ENCODE results near the gene CYBC1. TPM values are rescaled to one million over a fixed set of nuclear protein-coding genes. Genes with fewer than 3 reads are reported as not detected.

CYBC1 gene
- total RNA-seq, 4 donors from 2014 or later = 79.2 to 103 (median 88.0) TPM

GRCh38 chr17:82474223-82475010 is 23.9 kb upstream of the CYBC1 start:
- Histone ChIP-seq H3K36me3 (peaks cover 0 to 91% (median 0%) of the 10 kb centered on the region in 3 donors), H3K4me1 (no peaks in the 10 kb centered on the region), H3K4me3 (no peak overlapping the region), H3K9me3 (no peaks in the 10 kb centered on the region), H3K27me3 (no peaks in the 10 kb centered on the region), H3K27ac (no peak overlapping the region)
- TF ChIP-seq CTCF (IDR thresholded peaks at IDR 0.05) = no peak
- TF ChIP-seq POLR2A (IDR thresholded peaks at IDR 0.05) = no peak
- no peak for DNase-seq

GRCh38 chr17:82470065-82470464 is 19.5 kb upstream of the CYBC1 start:
- TF ChIP-seq CTCF (IDR thresholded peaks at IDR 0.05) (no peak), POLR2A (IDR thresholded peaks at IDR 0.05) (no peak)

GRCh38 chr17:82468692-82469091 is 18.1 kb upstream of the CYBC1 start:
- DNase-seq = no peak
- Histone ChIP-seq H3K4me1 (no peaks in the 10 kb centered on the region), H3K27me3 (no peaks in the 10 kb centered on the region), H3K4me3 (no peak overlapping the region), H3K36me3 (peaks cover 0 to 86% (median 0%) of the 10 kb centered on the region in 3 donors), H3K27ac (no peak overlapping the region), H3K9me3 (no peaks in the 10 kb centered on the region)
- no peak for TF ChIP-seq POLR2A (IDR thresholded peaks at IDR 0.05)
- TF ChIP-seq CTCF (IDR thresholded peaks at IDR 0.05) = no peak

More at GRCh38 chr17:82470065-82470464, 19.5 kb upstream of the CYBC1 start:
- Histone ChIP-seq H3K36me3 (peaks cover 0 to 86% (median 0%) of the 10 kb centered on the region in 3 donors), H3K4me1 (no peaks in the 10 kb centered on the region), H3K4me3 (no peak overlapping the region), H3K27me3 (no peaks in the 10 kb centered on the region), H3K27ac (no peak overlapping the region), H3K9me3 (no peaks in the 10 kb centered on the region)
- no peak for DNase-seq

- H3K27ac ChIP-seq = no peak overlapping the region
- H3K4me3 ChIP-seq = no peak overlapping the region
- DNase-seq = no peak
- no peaks in the 10 kb centered on the region for H3K4me1 ChIP-seq
- no peaks in the 10 kb centered on the region for H3K9me3 ChIP-seq
- no peaks in the 10 kb centered on the region for H3K27me3 ChIP-seq
- no peak for TF ChIP-seq CTCF (IDR thresholded peaks at IDR 0.05)
- no peak for TF ChIP-seq POLR2A (IDR thresholded peaks at IDR 0.05)
- H3K36me3 ChIP-seq = peaks cover 0 to 93% (median 0%) of the 10 kb centered on the region in 3 donors
Measured at GRCh38 chr17:82465023-82465603, 14.6 kb upstream of the CYBC1 start.

- Histone ChIP-seq H3K4me1 (peaks cover 0 to 5% (median 0%) of the 10 kb centered on the region in 4 donors), H3K27me3 (no peaks in the 10 kb centered on the region), H3K36me3 (peaks cover 0 to 90% (median 0%) of the 10 kb centered on the region in 3 donors), H3K27ac (peak overlapping the region in 1 of 4 donors; percentile 5), H3K9me3 (no peaks in the 10 kb centered on the region), H3K4me3 (no peak overlapping the region)
- DNase-seq = no peak
- TF ChIP-seq POLR2A (IDR thresholded peaks at IDR 0.05) (no peak), CTCF (IDR thresholded peaks at IDR 0.05) (no peak)
Measured at GRCh38 chr17:82464567-82464929, 14.0 kb upstream of the CYBC1 start.
